Esophagus squamous epithelium (tissue), 4 donors: ENCODE results near the gene FAM83E.

Experiments
- POLR2A ChIP-seq, 4 donors: fragments of 450-650 bp; IDR thresholded peaks; one replicate each; pipeline ENCODE4 v1.6.1; 2017; ENCODE audit warnings: antibody characterized with exemption in 4 of 4, mild to moderate bottlenecking in 4 of 4, moderate library complexity in 3 of 4
- TF ChIP-seq, protein P1 (sequence below), 6 experiments: fragments of 450-650 bp in 4 of 6; fragments of 200-600 bp in 2 of 6; sonication (generic) in 2 of 6; IDR thresholded peaks; one replicate each; pipeline ENCODE4 v1.5.1; 2016 to 2019; ENCODE audit warnings: antibody characterized with exemption in 6 of 6, mild to moderate bottlenecking in 4 of 6, moderate library complexity in 4 of 6

DNA sequence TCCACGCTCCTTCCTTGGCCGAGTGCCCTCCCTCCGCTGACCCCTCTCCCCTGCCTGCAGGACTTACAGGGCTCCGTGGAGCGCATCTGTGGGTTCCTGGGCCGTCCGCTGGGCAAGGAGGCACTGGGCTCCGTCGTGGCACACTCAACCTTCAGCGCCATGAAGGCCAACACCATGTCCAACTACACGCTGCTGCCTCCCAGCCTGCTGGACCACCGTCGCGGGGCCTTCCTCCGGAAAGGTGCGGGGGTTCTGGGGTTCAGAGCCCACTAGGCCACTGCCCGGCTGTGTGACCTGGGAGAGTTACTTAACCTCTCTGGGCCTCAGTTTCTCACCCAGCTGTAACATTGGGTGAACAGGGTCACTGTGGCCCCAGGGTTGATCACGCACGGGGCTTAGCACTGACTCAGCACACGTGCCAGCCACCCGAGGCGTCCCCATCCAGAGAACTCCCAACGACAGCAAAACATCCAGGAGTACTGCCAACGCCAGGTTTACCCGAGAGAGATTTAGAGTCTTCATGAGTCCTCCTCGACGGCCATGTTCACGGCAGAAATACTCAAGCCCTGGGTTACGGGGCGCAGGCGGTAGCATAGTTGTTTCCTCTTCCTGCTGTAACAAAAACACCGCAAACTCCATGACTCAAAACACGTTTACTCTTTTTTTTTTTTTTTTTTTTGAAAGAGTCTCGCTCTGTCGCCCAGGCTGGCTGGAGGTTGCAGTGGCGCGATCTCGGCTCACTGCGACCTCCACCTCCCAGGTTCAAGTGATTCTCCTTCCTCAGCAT is 18.0 kb downstream of the FAM83E start:
- TF ChIP-seq, protein P1, sequence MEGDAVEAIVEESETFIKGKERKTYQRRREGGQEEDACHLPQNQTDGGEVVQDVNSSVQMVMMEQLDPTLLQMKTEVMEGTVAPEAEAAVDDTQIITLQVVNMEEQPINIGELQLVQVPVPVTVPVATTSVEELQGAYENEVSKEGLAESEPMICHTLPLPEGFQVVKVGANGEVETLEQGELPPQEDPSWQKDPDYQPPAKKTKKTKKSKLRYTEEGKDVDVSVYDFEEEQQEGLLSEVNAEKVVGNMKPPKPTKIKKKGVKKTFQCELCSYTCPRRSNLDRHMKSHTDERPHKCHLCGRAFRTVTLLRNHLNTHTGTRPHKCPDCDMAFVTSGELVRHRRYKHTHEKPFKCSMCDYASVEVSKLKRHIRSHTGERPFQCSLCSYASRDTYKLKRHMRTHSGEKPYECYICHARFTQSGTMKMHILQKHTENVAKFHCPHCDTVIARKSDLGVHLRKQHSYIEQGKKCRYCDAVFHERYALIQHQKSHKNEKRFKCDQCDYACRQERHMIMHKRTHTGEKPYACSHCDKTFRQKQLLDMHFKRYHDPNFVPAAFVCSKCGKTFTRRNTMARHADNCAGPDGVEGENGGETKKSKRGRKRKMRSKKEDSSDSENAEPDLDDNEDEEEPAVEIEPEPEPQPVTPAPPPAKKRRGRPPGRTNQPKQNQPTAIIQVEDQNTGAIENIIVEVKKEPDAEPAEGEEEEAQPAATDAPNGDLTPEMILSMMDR (IDR thresholded peaks at IDR 0.05), result no peak
- no peak for TF ChIP-seq POLR2A (IDR thresholded peaks at IDR 0.05)
